Erythroblast (primary cell): ENCODE measurements around the gene PARD6G.

Experiments used
- GATA1 ChIP-seq: IDR thresholded peaks from 2 replicates; pipeline ENCODE4 v1.6.1; 2011; ENCODE audit warnings: low read depth, mild to moderate bottlenecking, control low read depth, low read length, moderate library complexity
- POLR2A ChIP-seq: IDR thresholded peaks from 2 replicates; pipeline ENCODE4 v1.6.1; 2011; ENCODE audit warnings: mild to moderate bottlenecking, low read length

GRCh38 chr18:80158365-80158764 is 88.9 kb downstream of the PARD6G start:
- no peak for TF ChIP-seq POLR2A
- TF ChIP-seq GATA1, result no peak
